Astrocyte (in vitro differentiated cells and primary cell): ENCODE data around the gene CCDC85B.

ENCODE experiments used
- CTCF ChIP-seq: IDR thresholded peaks from 2 replicates; pipeline ENCODE4 v1.5.1; 2011; ENCODE audit warnings: low read depth, mild to moderate bottlenecking, inconsistent platforms, low read length, moderate library complexity; ENCODE audit not compliant: insufficient read depth
- EZH2 ChIP-seq: IDR thresholded peaks from 2 replicates; pipeline ENCODE4 v1.6.1; 2012; ENCODE audit warnings: mild to moderate bottlenecking, low read length, inconsistent platforms; ENCODE audit not compliant: insufficient read depth

GRCh38 chr11:65898656-65899355, 8.3 kb downstream of the CCDC85B start:
- TF ChIP-seq CTCF (no peak), EZH2 (no peak)
